Erythroblast (primary cell): Measurements from ENCODE around the gene VSTM2L.

Experiments
- DNase-seq, 2 experiments: peaks; one replicate each; lab custom pipeline; 2025; lab: John Stamatoyannopoulos, UW
- GATA1 ChIP-seq: IDR thresholded peaks from 2 replicates; pipeline ENCODE4 v1.6.1; 2011; ENCODE audit warnings: low read depth, mild to moderate bottlenecking, control low read depth, low read length, moderate library complexity
- POLR2A ChIP-seq: IDR thresholded peaks from 2 replicates; pipeline ENCODE4 v1.6.1; 2011; ENCODE audit warnings: mild to moderate bottlenecking, low read length

VSTM2L gene

GRCh38 chr20:37938181-37938750, 35.3 kb downstream of the VSTM2L start:
- DNase-seq, result no peak
- TF ChIP-seq GATA1 (no peak), POLR2A (no peak)

GRCh38 chr20:37938954-37939353, 36.0 kb downstream of the VSTM2L start:
- TF ChIP-seq GATA1 (no peak), POLR2A (no peak)
- no peak for DNase-seq

- TF ChIP-seq POLR2A (no peak), GATA1 (no peak)
- DNase-seq, result no peak
Measured at GRCh38 chr20:37939701-37940560, 37.0 kb downstream of the VSTM2L start.

GRCh38 chr20:37940858-37941257, 37.9 kb downstream of the VSTM2L start:
- DNase-seq, result peak; percentile 30 to 61

GRCh38 chr20:37941332-37941731, 38.4 kb downstream of the VSTM2L start:
- TF ChIP-seq POLR2A (no peak), GATA1 (no peak)
- DNase-seq, result peak; percentile 18 to 28

More at GRCh38 chr20:37940858-37941257, 37.9 kb downstream of the VSTM2L start:
- TF ChIP-seq GATA1, result no peak
- TF ChIP-seq POLR2A, result no peak

GRCh38 chr20:37941992-37942391, 39.1 kb downstream of the VSTM2L start:
- no peak for DNase-seq
- TF ChIP-seq POLR2A, result no peak
- no peak for TF ChIP-seq GATA1

GRCh38 chr20:37943033-37943432, 40.1 kb downstream of the VSTM2L start:
- DNase-seq, result no peak
- TF ChIP-seq POLR2A, result no peak
- TF ChIP-seq GATA1, result no peak

- no peak for TF ChIP-seq GATA1
- no peak for TF ChIP-seq POLR2A
- DNase-seq, result no peak
Measured at GRCh38 chr20:37943501-37944455, 40.9 kb downstream of the VSTM2L start.

- no peak for TF ChIP-seq POLR2A
- no peak for TF ChIP-seq GATA1
- DNase-seq, result no peak
Measured at GRCh38 chr20:37944456-37944981, 41.6 kb downstream of the VSTM2L start.

GRCh38 chr20:37945091-37945547, 42.2 kb downstream of the VSTM2L start:
- no peak for TF ChIP-seq GATA1
- no peak for TF ChIP-seq POLR2A
- no peak for DNase-seq

- TF ChIP-seq POLR2A, result no peak
- TF ChIP-seq GATA1, result no peak
Measured at GRCh38 chr20:37946946-37947345, 44.0 kb downstream of the VSTM2L start.

GRCh38 chr20:37947943-37948342, 45.0 kb downstream of the VSTM2L start:
- TF ChIP-seq GATA1 (no peak), POLR2A (no peak)
- DNase-seq, result no peak

More at GRCh38 chr20:37946946-37947345, 44.0 kb downstream of the VSTM2L start:
- DNase-seq, result no peak

GRCh38 chr20:37948956-37949355, 46.0 kb downstream of the VSTM2L start:
- TF ChIP-seq GATA1, result no peak
- TF ChIP-seq POLR2A, result no peak
- no peak for DNase-seq
